ENCODE data around the gene KRT80. TPM values are rescaled to one million over a fixed set of nuclear protein-coding genes. Genes with fewer than 3 reads are reported as not detected.

Gene KRT80
- total RNA-seq, 1 experiment from 2014 or later: 6.7 TPM

GRCh38 chr12:52211716-52212585 is 20.1 kb upstream of the KRT80 start:
- DNase-seq (ENCODE audit: low read depth): no peak

- no peak for DNase-seq (ENCODE audit: low read depth)
These were observed 19.3 kb upstream of the KRT80 start for GRCh38 chr12:52210925-52211650.

GRCh38 chr12:52210186-52210924 is 18.5 kb upstream of the KRT80 start:
- no peak for DNase-seq (ENCODE audit: low read depth)

GRCh38 chr12:52209321-52209720 is 17.5 kb upstream of the KRT80 start:
- DNase-seq (ENCODE audit: low read depth): no peak

GRCh38 chr12:52208424-52209165 is 16.8 kb upstream of the KRT80 start:
- no peak for DNase-seq (ENCODE audit: low read depth)

GRCh38 chr12:52207895-52208294 is 16.1 kb upstream of the KRT80 start:
- peak; percentile 58 for DNase-seq (ENCODE audit: low read depth)

- no peak for DNase-seq (ENCODE audit: low read depth)
These were observed 15.3 kb upstream of the KRT80 start for GRCh38 chr12:52207106-52207505.

GRCh38 chr12:52206304-52207040 is 14.7 kb upstream of the KRT80 start:
- DNase-seq (ENCODE audit: low read depth): peak; percentile 77

- peak; percentile 56 for DNase-seq (ENCODE audit: low read depth)
These were observed 13.9 kb upstream of the KRT80 start for GRCh38 chr12:52205612-52206303.

- DNase-seq (ENCODE audit: low read depth): no peak
These were observed 13.2 kb upstream of the KRT80 start for GRCh38 chr12:52204931-52205505.

GRCh38 chr12:52204095-52204930 is 12.5 kb upstream of the KRT80 start:
- no peak for DNase-seq (ENCODE audit: low read depth)

GRCh38 chr12:52203079-52203921 is 11.5 kb upstream of the KRT80 start:
- DNase-seq (ENCODE audit: low read depth): peak; percentile 52

- no peak for DNase-seq (ENCODE audit: low read depth)
These were observed 10.7 kb upstream of the KRT80 start for GRCh38 chr12:52202361-52203078.

GRCh38 chr12:52201451-52201839 is 9.6 kb upstream of the KRT80 start:
- DNase-seq (ENCODE audit: low read depth): no peak

GRCh38 chr12:52200781-52201450 is 9.1 kb upstream of the KRT80 start:
- no peak for DNase-seq (ENCODE audit: low read depth)

- no peak for DNase-seq (ENCODE audit: low read depth)
These were observed 8.4 kb upstream of the KRT80 start for GRCh38 chr12:52200086-52200780.

All from LHCN-M2 (cell line).